Measurements from ENCODE around the gene ZNF792. TPM values are rescaled to one million over a fixed set of nuclear protein-coding genes. Genes with fewer than 3 reads are reported as not detected.
A peak's percentile ranks its signal among the peaks of the same experiment; 100 is the strongest.

The ZNF792 gene
- total and polyA plus RNA-seq, 8 donors = 8.0 to 10.8 (median 9.7) TPM

GRCh38 chr19:34960940-34961679, 2.9 kb downstream of the ZNF792 start:
- no peak for ATAC-seq
- H3K27me3 ChIP-seq = no peaks in the 10 kb centered on the region
- TF ChIP-seq, protein P1, sequence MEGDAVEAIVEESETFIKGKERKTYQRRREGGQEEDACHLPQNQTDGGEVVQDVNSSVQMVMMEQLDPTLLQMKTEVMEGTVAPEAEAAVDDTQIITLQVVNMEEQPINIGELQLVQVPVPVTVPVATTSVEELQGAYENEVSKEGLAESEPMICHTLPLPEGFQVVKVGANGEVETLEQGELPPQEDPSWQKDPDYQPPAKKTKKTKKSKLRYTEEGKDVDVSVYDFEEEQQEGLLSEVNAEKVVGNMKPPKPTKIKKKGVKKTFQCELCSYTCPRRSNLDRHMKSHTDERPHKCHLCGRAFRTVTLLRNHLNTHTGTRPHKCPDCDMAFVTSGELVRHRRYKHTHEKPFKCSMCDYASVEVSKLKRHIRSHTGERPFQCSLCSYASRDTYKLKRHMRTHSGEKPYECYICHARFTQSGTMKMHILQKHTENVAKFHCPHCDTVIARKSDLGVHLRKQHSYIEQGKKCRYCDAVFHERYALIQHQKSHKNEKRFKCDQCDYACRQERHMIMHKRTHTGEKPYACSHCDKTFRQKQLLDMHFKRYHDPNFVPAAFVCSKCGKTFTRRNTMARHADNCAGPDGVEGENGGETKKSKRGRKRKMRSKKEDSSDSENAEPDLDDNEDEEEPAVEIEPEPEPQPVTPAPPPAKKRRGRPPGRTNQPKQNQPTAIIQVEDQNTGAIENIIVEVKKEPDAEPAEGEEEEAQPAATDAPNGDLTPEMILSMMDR (IDR thresholded peaks at IDR 0.05) = no peak
- H3K4me1 ChIP-seq = peaks cover 5 to 22% of the 10 kb centered on the region in 2 donors
- peak overlapping the region in 1 of 2 donors; percentile 66 for H3K27ac ChIP-seq
- H3K9me3 ChIP-seq = peaks cover 8 to 55% of the 10 kb centered on the region in 2 donors
- H3K36me3 ChIP-seq = peaks cover 0 to 52% of the 10 kb centered on the region in 2 donors
- intact Hi-C loops (cut with DNase I) = no loop called here
- DNase-seq = no peak
- H3K4me3 ChIP-seq = no peak overlapping the region

- DNase-seq (no peak), ATAC-seq (no peak)
- no peaks in the 10 kb centered on the region for H3K27me3 ChIP-seq
- TF ChIP-seq, protein P1 (IDR thresholded peaks at IDR 0.05) = no peak
- peaks cover 8 to 63% of the 10 kb centered on the region in 2 donors for H3K9me3 ChIP-seq
- peaks cover 5 to 22% of the 10 kb centered on the region in 2 donors for H3K4me1 ChIP-seq
- peaks cover 0 to 61% of the 10 kb centered on the region in 2 donors for H3K36me3 ChIP-seq
- intact Hi-C loops (cut with DNase I) = no loop called here
- no peak overlapping the region for H3K4me3 ChIP-seq
- no peak overlapping the region for H3K27ac ChIP-seq
These were observed 3.8 kb downstream of the ZNF792 start for GRCh38 chr19:34960103-34960805.

GRCh38 chr19:34959021-34959420, 5.0 kb downstream of the ZNF792 start:
- peaks cover 8 to 74% of the 10 kb centered on the region in 2 donors for H3K9me3 ChIP-seq
- DNase-seq (no peak), ATAC-seq (no peak)
- peaks cover 5 to 19% of the 10 kb centered on the region in 2 donors for H3K4me1 ChIP-seq
- no peak overlapping the region for H3K4me3 ChIP-seq
- no peaks in the 10 kb centered on the region for H3K27me3 ChIP-seq
- TF ChIP-seq, protein P1 (IDR thresholded peaks at IDR 0.05) = no peak
- H3K36me3 ChIP-seq = peaks cover 0 to 69% of the 10 kb centered on the region in 2 donors
- no peak overlapping the region for H3K27ac ChIP-seq
- intact Hi-C loops (cut with DNase I) = no loop called here

DNA sequence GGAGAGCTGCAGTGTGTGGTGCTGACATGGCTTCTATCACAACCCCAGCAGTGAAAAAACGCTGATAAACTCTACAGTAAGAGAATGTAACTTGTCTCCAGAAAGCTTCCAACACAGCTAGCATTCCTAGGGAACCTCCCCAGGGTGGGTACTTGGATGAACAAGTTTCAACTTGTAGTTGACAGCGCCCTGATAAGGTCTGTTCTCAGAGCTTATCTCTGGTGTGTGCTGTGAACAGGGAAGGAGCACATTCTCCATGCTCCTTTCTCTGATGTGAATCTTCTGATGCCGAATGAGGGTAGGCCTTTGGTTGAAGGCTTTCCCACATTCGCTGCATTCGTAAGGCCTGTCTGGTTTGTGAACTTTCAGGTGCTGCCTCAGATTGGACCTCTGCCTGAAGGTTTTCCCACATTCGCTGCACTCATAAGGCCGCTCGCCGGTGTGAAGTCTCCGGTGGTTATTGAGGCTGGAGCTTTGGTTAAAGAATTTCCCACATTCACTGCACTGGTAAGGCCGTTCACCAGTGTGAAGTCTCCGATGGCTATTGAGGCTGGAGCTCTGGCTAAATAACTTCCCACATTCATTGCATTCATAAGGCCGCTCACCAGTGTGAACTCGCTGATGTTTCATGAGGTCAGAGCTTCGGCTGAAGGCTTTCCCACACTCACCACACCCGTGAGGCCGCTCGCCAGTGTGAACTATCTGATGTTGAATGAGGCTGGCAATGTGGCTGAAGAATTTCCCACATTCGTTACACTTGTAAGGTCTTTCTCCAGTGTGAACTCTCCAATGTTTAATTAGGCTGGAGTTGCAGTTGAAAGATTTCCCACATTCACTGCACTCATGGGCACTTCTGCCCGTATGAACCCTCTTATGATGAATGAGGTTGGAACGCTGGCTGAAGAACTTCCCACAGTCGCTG, 5.9 kb downstream of the ZNF792 start:
- Histone ChIP-seq H3K36me3 (peaks cover 0 to 71% of the 10 kb centered on the region in 2 donors), H3K27me3 (no peaks in the 10 kb centered on the region), H3K9me3 (peaks cover 11 to 83% of the 10 kb centered on the region in 2 donors), H3K27ac (no peak overlapping the region), H3K4me3 (no peak overlapping the region), H3K4me1 (peaks cover 4 to 15% of the 10 kb centered on the region in 2 donors)
- no peak for DNase-seq
- TF ChIP-seq, protein P1 (IDR thresholded peaks at IDR 0.05) = no peak
- intact Hi-C loops (cut with DNase I) = no loop called here
- no peak for ATAC-seq

Measured in left lung (tissue), 10 donors.